ENCODE results near the gene BMAL1. TPM values are rescaled to one million over a fixed set of nuclear protein-coding genes. Genes with fewer than 3 reads are reported as not detected.
A peak's percentile ranks its signal among the peaks of the same experiment; 100 is the strongest.

Gene BMAL1
- total RNA-seq, 1 donor: 13.0 TPM

- H3K79me2 ChIP-seq (ENCODE audit: insufficient read depth, low read length): peaks cover 44% of the 10 kb centered on the region
- H2AFZ ChIP-seq (ENCODE audit: low read length): no peak overlapping the region
- H3K9me3 ChIP-seq (ENCODE audit: low read depth, low read length): no peaks in the 10 kb centered on the region
- H3K36me3 ChIP-seq (ENCODE audit: insufficient read depth, low read length): no peaks in the 10 kb centered on the region
- H4K20me1 ChIP-seq (ENCODE audit: insufficient read depth, low read length): peaks cover 33% of the 10 kb centered on the region
- no peak for TF ChIP-seq CTCF (IDR thresholded peaks at IDR 0.05; ENCODE audit: extremely low read depth, low read depth, low read length)
- peaks cover 17% of the 10 kb centered on the region for H3K4me1 ChIP-seq (ENCODE audit: insufficient read depth, low read length)
- DNase-seq (ENCODE audit: insufficient read length, low spot score, missing footprints): peak; percentile 69
- no peaks in the 10 kb centered on the region for H3K27me3 ChIP-seq (ENCODE audit: insufficient read depth, low read length)
- H3K27ac ChIP-seq (ENCODE audit: low read depth, low read length): no peak overlapping the region
- H3K4me3 ChIP-seq (ENCODE audit: insufficient read depth, low read length): no peak overlapping the region
- peak overlapping the region; percentile 45 for H3K4me2 ChIP-seq (ENCODE audit: insufficient read depth, low read length)
Observed at GRCh38 chr11:13287681-13288080, 10.1 kb downstream of the BMAL1 start.

- Histone ChIP-seq H3K36me3 (ENCODE audit: insufficient read depth, low read length) (no peaks in the 10 kb centered on the region), H3K4me3 (ENCODE audit: insufficient read depth, low read length) (peak overlapping the region; percentile 6), H3K9me3 (ENCODE audit: low read depth, low read length) (no peaks in the 10 kb centered on the region), H3K79me2 (ENCODE audit: insufficient read depth, low read length) (peaks cover 44% of the 10 kb centered on the region), H4K20me1 (ENCODE audit: insufficient read depth, low read length) (peaks cover 37% of the 10 kb centered on the region), H3K4me1 (ENCODE audit: insufficient read depth, low read length) (peaks cover 17% of the 10 kb centered on the region), H3K4me2 (ENCODE audit: insufficient read depth, low read length) (peak overlapping the region; percentile 45), H3K27ac (ENCODE audit: low read depth, low read length) (peak overlapping the region; percentile 13), H3K27me3 (ENCODE audit: insufficient read depth, low read length) (no peaks in the 10 kb centered on the region), H2AFZ (ENCODE audit: low read length) (no peak overlapping the region)
- TF ChIP-seq CTCF (IDR thresholded peaks at IDR 0.05; ENCODE audit: extremely low read depth, low read depth, low read length): no peak
- DNase-seq (ENCODE audit: insufficient read length, low spot score, missing footprints): peak; percentile 85
Observed at GRCh38 chr11:13288375-13289029, 10.9 kb downstream of the BMAL1 start.

DNA sequence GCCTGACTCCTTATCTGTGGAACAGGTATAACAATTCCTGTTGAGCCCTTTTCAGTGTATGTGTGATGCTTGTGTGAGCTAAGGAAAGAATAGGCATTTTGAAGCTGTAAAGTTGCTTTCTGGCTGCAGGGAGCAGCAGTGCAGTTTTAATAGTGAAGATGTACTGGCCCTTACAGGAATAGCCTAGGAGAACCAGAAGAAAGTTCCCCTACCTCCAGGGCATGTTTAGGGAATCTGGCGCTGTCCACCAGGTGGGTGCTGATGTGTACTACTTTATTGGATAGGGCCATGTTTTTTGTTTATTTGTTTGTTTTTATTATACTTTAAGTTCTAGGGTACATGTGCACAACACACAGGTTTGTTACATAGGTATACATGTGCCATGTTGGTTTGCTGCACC, 11.5 kb downstream of the BMAL1 start:
- Histone ChIP-seq H3K27me3 (ENCODE audit: insufficient read depth, low read length) (no peaks in the 10 kb centered on the region), H3K4me3 (ENCODE audit: insufficient read depth, low read length) (no peak overlapping the region), H3K4me2 (ENCODE audit: insufficient read depth, low read length) (peak overlapping the region; percentile 45), H3K27ac (ENCODE audit: low read depth, low read length) (peak overlapping the region; percentile 13), H3K4me1 (ENCODE audit: insufficient read depth, low read length) (peaks cover 17% of the 10 kb centered on the region), H4K20me1 (ENCODE audit: insufficient read depth, low read length) (peaks cover 34% of the 10 kb centered on the region), H3K36me3 (ENCODE audit: insufficient read depth, low read length) (no peaks in the 10 kb centered on the region), H2AFZ (ENCODE audit: low read length) (no peak overlapping the region), H3K79me2 (ENCODE audit: insufficient read depth, low read length) (peaks cover 44% of the 10 kb centered on the region), H3K9me3 (ENCODE audit: low read depth, low read length) (no peaks in the 10 kb centered on the region)
- TF ChIP-seq CTCF (IDR thresholded peaks at IDR 0.05; ENCODE audit: extremely low read depth, low read depth, low read length): no peak
- DNase-seq (ENCODE audit: insufficient read length, low spot score, missing footprints): peak; percentile 68

GRCh38 chr11:13290221-13290980, 12.8 kb downstream of the BMAL1 start:
- Histone ChIP-seq H3K4me3 (ENCODE audit: insufficient read depth, low read length) (no peak overlapping the region), H2AFZ (ENCODE audit: low read length) (no peak overlapping the region), H3K79me2 (ENCODE audit: insufficient read depth, low read length) (peaks cover 45% of the 10 kb centered on the region), H3K4me1 (ENCODE audit: insufficient read depth, low read length) (peaks cover 17% of the 10 kb centered on the region), H4K20me1 (ENCODE audit: insufficient read depth, low read length) (peaks cover 42% of the 10 kb centered on the region), H3K36me3 (ENCODE audit: insufficient read depth, low read length) (no peaks in the 10 kb centered on the region), H3K27ac (ENCODE audit: low read depth, low read length) (no peak overlapping the region), H3K27me3 (ENCODE audit: insufficient read depth, low read length) (no peaks in the 10 kb centered on the region), H3K4me2 (ENCODE audit: insufficient read depth, low read length) (no peak overlapping the region), H3K9me3 (ENCODE audit: low read depth, low read length) (no peaks in the 10 kb centered on the region)
- TF ChIP-seq CTCF (IDR thresholded peaks at IDR 0.05; ENCODE audit: extremely low read depth, low read depth, low read length): no peak
- DNase-seq (ENCODE audit: insufficient read length, low spot score, missing footprints): no peak
